ENCODE results near the gene PRMT2.
"Not testable (repeated sequence)": the region's sequence is repeated elsewhere in the genome, so short reads cannot be mapped to it uniquely, and the experiment has no call there.

PRMT2 gene

GRCh38 chr21:46676542-46676941 is 41.1 kb downstream of the PRMT2 start:
- not testable (repeated sequence) for DNase-seq

- not testable (repeated sequence) for DNase-seq
Measured at GRCh38 chr21:46681593-46681992, 46.1 kb downstream of the PRMT2 start.

GRCh38 chr21:46698652-46699051 is 63.2 kb downstream of the PRMT2 start:
- not testable (repeated sequence) for DNase-seq

- DNase-seq, result not testable (repeated sequence)
Measured at GRCh38 chr21:46699104-46699503, 63.6 kb downstream of the PRMT2 start.
